HepG2 (cell line): ENCODE results near the gene SH2D6.

Experiments used
- GMEB1 ChIP-seq: sonication (generic); formaldehyde crosslinking; IDR thresholded peaks from 2 replicates; pipeline ENCODE4 v1.5.1; 2020; ENCODE audit warnings: missing genetic modification reagents, mild to moderate bottlenecking, borderline replicate concordance
- GRHL1 ChIP-seq: sonication (generic); formaldehyde crosslinking; conservative IDR thresholded peaks from 2 replicates; pipeline ENCODE4 v1.8.0; 2022; ENCODE audit warnings: missing genetic modification reagents
- NR2F6 ChIP-seq, 2 experiments: IDR thresholded peaks; 2 replicates each; pipeline ENCODE4 v1.6.1; 2016; ENCODE audit warnings: antibody characterized with exemption in 1 of 2, mild to moderate bottlenecking in 1 of 2
- POLR2A ChIP-seq, 2 experiments: IDR thresholded peaks; 2 replicates each; pipeline ENCODE4 v1.6.1; 2011; ENCODE audit warnings: low read depth in 2 of 2, low read length in 2 of 2, mild to moderate bottlenecking in 1 of 2, moderate library complexity in 1 of 2; ENCODE audit not compliant: insufficient read depth in 1 of 2
- PRPF4 ChIP-seq: fragments of 200-400 bp; formaldehyde crosslinking; IDR thresholded peaks from 2 replicates; pipeline ENCODE4 v1.6.1; 2016; ENCODE audit warnings: low read length, low read depth; ENCODE audit not compliant: poor library complexity, severe bottlenecking
- UBTF ChIP-seq: sonication (generic); formaldehyde crosslinking; IDR thresholded peaks from 2 replicates; pipeline ENCODE4 v1.4.0; 2020; ENCODE audit warnings: mild to moderate bottlenecking, missing genetic modification reagents
- ZIK1 ChIP-seq: sonication (generic); formaldehyde crosslinking; IDR thresholded peaks from 2 replicates; pipeline ENCODE4 v1.5.0; 2020; ENCODE audit warnings: mild to moderate bottlenecking, low read depth, missing genetic modification reagents, borderline replicate concordance
- ZNF263 ChIP-seq: sonication (generic); formaldehyde crosslinking; IDR thresholded peaks from 2 replicates; pipeline ENCODE4 v1.4.0; 2020; ENCODE audit warnings: missing genetic modification reagents
- ZNF792 ChIP-seq: IDR thresholded peaks from 2 replicates; pipeline ENCODE4 v1.6.1; 2016
- TF ChIP-seq, protein P1 (sequence below): sonication (generic); formaldehyde crosslinking; IDR thresholded peaks from 2 replicates; pipeline ENCODE4 v1.5.0; 2020; ENCODE audit warnings: mild to moderate bottlenecking, missing genetic modification reagents, moderate library complexity

DNA sequence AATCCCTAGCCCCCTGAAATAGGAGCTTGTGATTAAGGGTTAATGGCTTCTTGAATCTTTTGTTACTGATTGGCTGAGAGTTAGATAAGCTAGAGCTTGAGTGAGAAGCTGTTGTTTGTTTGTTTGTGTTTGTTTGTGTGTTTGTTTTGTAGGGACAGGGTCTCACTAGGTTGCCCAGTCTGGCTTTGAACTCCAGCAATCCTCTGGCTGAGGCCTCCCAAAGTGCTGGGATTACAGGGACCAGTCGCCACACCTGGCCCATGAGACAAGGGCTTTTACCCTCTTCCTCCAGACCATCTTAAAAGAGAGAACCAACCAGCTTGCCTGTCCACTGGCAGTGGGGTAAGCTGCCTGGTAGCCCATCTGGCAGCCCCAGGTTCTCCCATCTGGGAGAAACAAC, 58.1 kb downstream of the SH2D6 start:
- TF ChIP-seq, protein P1, sequence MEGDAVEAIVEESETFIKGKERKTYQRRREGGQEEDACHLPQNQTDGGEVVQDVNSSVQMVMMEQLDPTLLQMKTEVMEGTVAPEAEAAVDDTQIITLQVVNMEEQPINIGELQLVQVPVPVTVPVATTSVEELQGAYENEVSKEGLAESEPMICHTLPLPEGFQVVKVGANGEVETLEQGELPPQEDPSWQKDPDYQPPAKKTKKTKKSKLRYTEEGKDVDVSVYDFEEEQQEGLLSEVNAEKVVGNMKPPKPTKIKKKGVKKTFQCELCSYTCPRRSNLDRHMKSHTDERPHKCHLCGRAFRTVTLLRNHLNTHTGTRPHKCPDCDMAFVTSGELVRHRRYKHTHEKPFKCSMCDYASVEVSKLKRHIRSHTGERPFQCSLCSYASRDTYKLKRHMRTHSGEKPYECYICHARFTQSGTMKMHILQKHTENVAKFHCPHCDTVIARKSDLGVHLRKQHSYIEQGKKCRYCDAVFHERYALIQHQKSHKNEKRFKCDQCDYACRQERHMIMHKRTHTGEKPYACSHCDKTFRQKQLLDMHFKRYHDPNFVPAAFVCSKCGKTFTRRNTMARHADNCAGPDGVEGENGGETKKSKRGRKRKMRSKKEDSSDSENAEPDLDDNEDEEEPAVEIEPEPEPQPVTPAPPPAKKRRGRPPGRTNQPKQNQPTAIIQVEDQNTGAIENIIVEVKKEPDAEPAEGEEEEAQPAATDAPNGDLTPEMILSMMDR (CRISPR knock-in tag): no peak
- TF ChIP-seq GMEB1 (CRISPR knock-in tag) (no peak), UBTF (CRISPR knock-in tag) (no peak), ZIK1 (no peak), POLR2A (IDR thresholded peaks at IDR 0.05; ENCODE audit: insufficient read depth in 1 of 2, low read depth in 2 of 2, low read length in 2 of 2) (no peak), GRHL1 (CRISPR knock-in tag) (no peak), NR2F6 (IDR thresholded peaks at IDR 0.05) (no peak), NR2F6 (CRISPR knock-in tag; IDR thresholded peaks at IDR 0.05) (no peak), ZNF263 (CRISPR knock-in tag) (no peak), ZNF792 (CRISPR knock-in tag) (no peak), PRPF4 (no peak)
